Measurements from ENCODE around the gene HNF4A. TPM values are rescaled to one million over a fixed set of nuclear protein-coding genes. Genes with fewer than 3 reads are reported as not detected.

Gene HNF4A
- total and polyA plus RNA-seq, 2 of the 13 experiments (the other 11 are each of a cell fraction or from before 2014, with no cell fraction given) = 80.9 to 169 TPM

- TF ChIP-seq RFXANK (CRISPR knock-in tag; IDR thresholded peaks at IDR 0.05) (peak; percentile 81; the same call in 1 of the 2 replicates), KLF16 (CRISPR knock-in tag; IDR thresholded peaks at IDR 0.05) (no peak), ZSCAN12 (CRISPR knock-in tag; IDR thresholded peaks at IDR 0.05) (peak; percentile 67; the same call in 1 of the 2 replicates), ZNF850 (CRISPR knock-in tag; conservative IDR thresholded peaks at IDR 0.05) (no peak), ETS1 (CRISPR knock-in tag; IDR thresholded peaks at IDR 0.05) (no peak), SKIL (CRISPR knock-in tag; IDR thresholded peaks at IDR 0.05; ENCODE audit: borderline replicate concordance) (peak; percentile 100), ZFP41 (CRISPR knock-in tag; IDR thresholded peaks at IDR 0.05; ENCODE audit: borderline replicate concordance) (no peak), ZNF496 (CRISPR knock-in tag; IDR thresholded peaks at IDR 0.05; ENCODE audit: insufficient replicate concordance) (no peak), ZMYM4 (CRISPR knock-in tag; IDR thresholded peaks at IDR 0.05) (no peak; the same call in none of the 2 replicates), CSRNP1 (CRISPR knock-in tag; IDR thresholded peaks at IDR 0.05) (no peak), NR2F1 (CRISPR knock-in tag; IDR thresholded peaks at IDR 0.05) (no peak), HNRNPH1 (optimal IDR thresholded peaks at IDR 0.05; ENCODE audit: low read depth, low read length) (no peak), ZNF574 (CRISPR knock-in tag; IDR thresholded peaks at IDR 0.05) (no peak), TMF1 (CRISPR knock-in tag; IDR thresholded peaks at IDR 0.05; ENCODE audit: low read depth) (peak; percentile 80; the same call in 1 of the 2 replicates), NR2C2 (CRISPR knock-in tag; IDR thresholded peaks at IDR 0.05; ENCODE audit: borderline replicate concordance) (peak; percentile 91; the same call in 1 of the 2 replicates), ZNF556 (CRISPR knock-in tag; IDR thresholded peaks at IDR 0.05; ENCODE audit: borderline replicate concordance) (no peak), KDM4B (CRISPR knock-in tag; IDR thresholded peaks at IDR 0.05) (no peak; the same call in 1 of the 2 replicates), ZNF670 (CRISPR knock-in tag; IDR thresholded peaks at IDR 0.05; ENCODE audit: borderline replicate concordance) (no peak), KLF15 (CRISPR knock-in tag; IDR thresholded peaks at IDR 0.05; ENCODE audit: borderline replicate concordance) (no peak), WIZ (CRISPR knock-in tag; IDR thresholded peaks at IDR 0.05) (no peak; the same call in 1 of the 2 replicates), SRSF4 (IDR thresholded peaks at IDR 0.05; ENCODE audit: low read depth, low read length, poor library complexity, severe bottlenecking) (no peak), ZMYM3 (CRISPR knock-in tag; IDR thresholded peaks at IDR 0.05) (peak; percentile 93)
These were observed 38.9 kb downstream of the HNF4A start (continued) for GRCh38 chr20:44394452-44394701.
